ENCODE results near the gene KLHDC10.
"Not testable (repeated sequence)": the region's sequence is repeated elsewhere in the genome, so short reads cannot be mapped to it uniquely, and the experiment has no call there.

The KLHDC10 gene

DNA sequence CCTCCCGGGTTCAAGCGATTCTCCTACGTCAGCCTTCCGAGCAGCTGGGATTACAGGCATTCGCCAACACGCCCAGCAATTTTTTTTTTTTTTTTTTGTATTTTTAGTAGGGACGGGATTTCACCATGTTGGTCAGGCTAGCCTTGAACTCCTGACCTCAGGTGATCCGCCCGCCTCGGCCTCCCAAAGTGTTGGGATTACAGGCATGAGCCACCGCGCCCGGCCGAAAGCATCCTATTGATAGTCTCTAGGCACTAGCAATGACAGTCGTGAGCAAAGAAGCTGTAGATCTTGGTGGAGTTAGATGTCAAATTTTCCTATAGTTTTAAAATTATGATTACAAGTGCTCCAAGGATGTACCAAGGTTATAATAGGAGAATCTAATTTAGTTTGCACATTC is 18.1 kb upstream of the KLHDC10 start:
- H3K4me3 ChIP-seq (ENCODE audit: low read depth in 1 of 2, low read length in 2 of 2); H3K9me3 ChIP-seq (ENCODE audit: control insufficient read depth in 1 of 2, low read length in 2 of 2): not testable (repeated sequence)

DNA sequence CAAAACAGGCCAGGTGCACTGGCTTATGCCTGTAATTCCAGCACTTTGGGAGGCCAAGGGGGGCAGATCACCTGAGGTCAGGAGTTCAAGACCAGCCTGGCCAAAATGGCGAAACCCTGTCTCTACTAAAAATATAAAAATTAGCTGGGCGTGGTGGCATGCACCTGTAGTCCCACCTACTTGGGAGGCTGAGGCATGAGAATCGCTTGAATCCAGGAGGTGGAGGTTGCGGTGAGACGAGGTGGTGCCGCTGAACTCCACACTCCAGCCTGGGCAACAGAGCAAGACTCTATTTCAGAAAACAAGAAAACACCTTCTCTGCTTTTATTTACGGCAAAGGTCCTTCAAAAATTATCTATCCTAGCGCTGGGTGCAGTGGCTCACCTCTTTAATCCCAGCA is 15.1 kb upstream of the KLHDC10 start:
- not testable (repeated sequence) for H3K36me3 ChIP-seq (ENCODE audit: control insufficient read depth in 1 of 2, insufficient read depth in 2 of 2, low read length in 2 of 2); H3K9me3 ChIP-seq (ENCODE audit: control insufficient read depth in 1 of 2, low read length in 2 of 2); H3K27me3 ChIP-seq (ENCODE audit: low read depth, low read length); H3K4me1 ChIP-seq (ENCODE audit: control insufficient read depth in 1 of 2, insufficient read depth in 2 of 2, low read length in 2 of 2); H3K27ac ChIP-seq (ENCODE audit: low read length); H3K4me3 ChIP-seq (ENCODE audit: low read depth in 1 of 2, low read length in 2 of 2)

More for the DNA sequence above, 18.1 kb upstream of the KLHDC10 start:
- not testable (repeated sequence) for H3K36me3 ChIP-seq (ENCODE audit: control insufficient read depth in 1 of 2, insufficient read depth in 2 of 2, low read length in 2 of 2); H3K27me3 ChIP-seq (ENCODE audit: low read depth, low read length); H3K27ac ChIP-seq (ENCODE audit: low read length)
- peaks cover 3 to 11% of the 10 kb centered on the region in 2 donors for H3K4me1 ChIP-seq (ENCODE audit: control insufficient read depth in 1 of 2, insufficient read depth in 2 of 2, low read length in 2 of 2)

DNA sequence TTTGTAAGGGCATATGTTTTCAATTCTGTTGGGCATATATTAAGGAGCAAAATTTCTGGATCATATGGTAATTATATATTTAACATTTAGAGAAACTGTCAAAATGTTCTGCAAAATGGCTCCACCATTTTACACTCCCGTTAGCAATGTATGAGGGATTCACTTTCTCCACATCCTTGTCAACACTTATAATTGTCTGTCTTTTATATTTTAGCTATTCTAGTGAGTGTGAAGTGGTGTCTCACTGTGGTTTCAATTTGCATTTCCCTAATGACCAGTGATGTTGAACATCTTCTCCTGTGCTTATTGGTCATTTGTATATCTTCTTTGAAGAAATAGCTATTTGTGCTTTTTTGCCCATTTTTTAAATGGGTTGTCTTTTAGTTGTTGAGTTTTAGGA is 8.1 kb upstream of the KLHDC10 start:
- H3K4me3 ChIP-seq (ENCODE audit: low read depth in 1 of 2, low read length in 2 of 2): no peak overlapping the region
- no peaks in the 10 kb centered on the region for H3K4me1 ChIP-seq (ENCODE audit: control insufficient read depth in 1 of 2, insufficient read depth in 2 of 2, low read length in 2 of 2)
- H3K27me3 ChIP-seq (ENCODE audit: low read depth, low read length): no peaks in the 10 kb centered on the region
- no peaks in the 10 kb centered on the region for H3K9me3 ChIP-seq (ENCODE audit: control insufficient read depth in 1 of 2, low read length in 2 of 2)
- H3K36me3 ChIP-seq (ENCODE audit: control insufficient read depth in 1 of 2, insufficient read depth in 2 of 2, low read length in 2 of 2): no peaks in the 10 kb centered on the region
- no peak overlapping the region for H3K27ac ChIP-seq (ENCODE audit: low read length)

DNA sequence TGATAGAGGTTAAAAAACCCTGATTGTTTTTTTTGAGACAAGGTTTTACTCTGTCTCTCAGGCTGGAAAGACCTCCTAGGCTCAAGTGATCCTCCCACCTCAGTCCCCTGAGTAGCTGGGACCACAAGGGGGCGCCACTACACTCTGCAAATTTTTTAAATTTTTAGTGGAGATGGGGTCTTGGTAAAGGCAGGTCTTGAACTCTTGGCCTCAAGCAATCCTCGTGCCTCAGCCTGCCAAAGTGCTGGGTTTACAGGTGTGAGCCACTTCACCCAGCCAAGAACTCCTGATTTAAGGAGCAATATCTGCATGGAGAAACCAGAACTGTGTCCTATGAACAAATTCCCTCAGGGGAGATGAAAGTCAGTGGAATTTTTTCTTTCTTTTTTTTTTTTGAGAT is 7.3 kb upstream of the KLHDC10 start:
- no peaks in the 10 kb centered on the region for H3K27me3 ChIP-seq (ENCODE audit: low read depth, low read length)
- H3K4me1 ChIP-seq (ENCODE audit: control insufficient read depth in 1 of 2, insufficient read depth in 2 of 2, low read length in 2 of 2): no peaks in the 10 kb centered on the region
- no peaks in the 10 kb centered on the region for H3K9me3 ChIP-seq (ENCODE audit: control insufficient read depth in 1 of 2, low read length in 2 of 2)
- H3K4me3 ChIP-seq (ENCODE audit: low read depth in 1 of 2, low read length in 2 of 2): no peak overlapping the region
- H3K27ac ChIP-seq (ENCODE audit: low read length): no peak overlapping the region
- no peaks in the 10 kb centered on the region for H3K36me3 ChIP-seq (ENCODE audit: control insufficient read depth in 1 of 2, insufficient read depth in 2 of 2, low read length in 2 of 2)

DNA sequence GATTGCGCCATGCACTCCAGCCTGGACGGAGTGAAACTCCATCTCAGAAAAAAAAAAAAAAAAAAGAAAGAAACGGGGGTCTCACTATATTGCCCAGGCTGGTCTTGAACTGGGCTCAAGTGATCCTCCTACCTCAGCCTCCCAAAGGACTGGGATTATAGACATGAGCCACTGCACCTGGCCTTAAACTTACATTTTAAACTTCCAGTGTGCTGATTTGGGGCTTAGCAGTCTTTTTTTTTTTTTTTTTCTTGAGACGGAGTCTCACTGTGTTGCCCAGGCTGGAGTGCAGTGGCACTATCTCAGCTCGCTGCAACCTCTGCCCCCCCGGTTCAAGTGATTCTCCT is 5.8 kb upstream of the KLHDC10 start:
- not testable (repeated sequence) for H3K4me1 ChIP-seq (ENCODE audit: control insufficient read depth in 1 of 2, insufficient read depth in 2 of 2, low read length in 2 of 2); H3K4me3 ChIP-seq (ENCODE audit: low read depth in 1 of 2, low read length in 2 of 2); H3K27me3 ChIP-seq (ENCODE audit: low read depth, low read length); H3K36me3 ChIP-seq (ENCODE audit: control insufficient read depth in 1 of 2, insufficient read depth in 2 of 2, low read length in 2 of 2); H3K9me3 ChIP-seq (ENCODE audit: control insufficient read depth in 1 of 2, low read length in 2 of 2); H3K27ac ChIP-seq (ENCODE audit: low read length)

DNA sequence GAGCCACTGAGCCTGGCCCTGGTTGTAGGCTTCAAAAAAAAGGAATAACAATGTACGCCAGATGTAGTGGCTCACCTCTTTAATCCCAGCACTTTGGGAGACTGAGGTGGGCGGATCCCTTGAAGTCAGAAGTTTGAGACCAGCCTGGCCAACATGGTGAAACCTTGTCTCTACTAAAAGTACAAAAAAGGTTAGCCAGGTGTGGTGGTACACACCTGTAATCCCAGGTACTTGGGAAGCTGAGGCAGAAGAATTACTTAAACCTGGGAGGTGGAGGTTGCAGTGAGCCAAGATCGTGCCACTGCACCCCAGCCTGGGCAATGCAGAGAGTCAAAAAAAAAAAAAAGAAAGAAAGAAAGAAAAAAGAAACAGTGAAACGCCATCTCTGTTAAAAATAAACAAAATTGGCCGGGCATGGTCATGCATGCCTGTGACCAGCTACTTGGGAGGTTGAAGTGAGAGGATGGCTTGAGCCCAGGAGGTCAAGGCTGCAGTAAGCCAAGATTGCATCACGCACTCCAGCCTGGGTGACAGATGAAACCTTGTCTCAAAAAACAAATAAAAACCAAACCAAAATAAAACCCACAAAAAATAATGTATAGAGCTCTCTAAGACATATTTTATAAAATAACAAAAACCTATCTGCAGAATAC is 4.7 kb upstream of the KLHDC10 start:
- no peaks in the 10 kb centered on the region for H3K27me3 ChIP-seq (ENCODE audit: low read depth, low read length)
- H3K36me3 ChIP-seq (ENCODE audit: control insufficient read depth in 1 of 2, insufficient read depth in 2 of 2, low read length in 2 of 2): no peaks in the 10 kb centered on the region
- no peaks in the 10 kb centered on the region for H3K4me1 ChIP-seq (ENCODE audit: control insufficient read depth in 1 of 2, insufficient read depth in 2 of 2, low read length in 2 of 2)
- H3K27ac ChIP-seq (ENCODE audit: low read length): no peak overlapping the region
- no peak overlapping the region for H3K4me3 ChIP-seq (ENCODE audit: low read depth in 1 of 2, low read length in 2 of 2)
- no peaks in the 10 kb centered on the region for H3K9me3 ChIP-seq (ENCODE audit: control insufficient read depth in 1 of 2, low read length in 2 of 2)

DNA sequence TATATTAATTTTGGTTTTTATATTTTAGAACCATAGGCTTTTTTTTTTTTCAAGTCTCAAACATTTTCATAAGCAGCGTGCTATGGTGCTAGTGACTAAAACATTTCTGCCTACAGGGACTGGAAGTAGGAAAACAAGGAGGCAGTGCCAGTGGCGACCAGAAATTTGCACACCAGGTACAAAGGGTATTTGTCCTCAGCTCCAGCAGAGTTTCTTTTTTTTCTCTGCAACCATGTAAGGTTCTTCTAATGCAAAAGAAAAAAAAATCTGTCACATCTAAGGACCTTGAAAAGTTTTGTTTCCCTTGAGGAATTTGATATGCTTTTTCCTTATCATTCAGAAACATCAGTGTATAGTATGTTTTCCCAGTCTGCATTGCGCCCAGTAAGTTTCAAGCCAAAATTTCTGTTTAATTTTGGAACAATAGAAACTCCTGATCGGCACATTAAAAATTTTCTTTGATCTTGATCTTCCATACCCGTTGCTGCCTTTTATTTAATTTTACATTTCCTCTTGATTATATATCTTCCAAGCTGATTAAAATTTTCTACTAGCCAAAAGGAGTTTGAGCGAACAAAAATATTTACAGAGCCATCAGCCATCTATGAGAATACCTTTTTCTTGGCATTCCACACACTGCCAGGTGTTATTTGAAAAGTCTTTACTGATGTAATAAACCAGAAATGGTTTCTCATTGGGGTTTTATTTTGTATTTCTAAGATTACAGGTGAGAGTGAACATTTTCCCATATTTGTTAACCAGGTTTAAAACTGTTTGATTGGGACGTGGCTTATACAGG is 956 bp upstream of the KLHDC10 start:
- H3K36me3 ChIP-seq (ENCODE audit: control insufficient read depth in 1 of 2, insufficient read depth in 2 of 2, low read length in 2 of 2): peaks cover 0 to 4% of the 10 kb centered on the region in 2 donors
- H3K4me1 ChIP-seq (ENCODE audit: control insufficient read depth in 1 of 2, insufficient read depth in 2 of 2, low read length in 2 of 2): peaks cover 5 to 19% of the 10 kb centered on the region in 2 donors
- H3K27ac ChIP-seq (ENCODE audit: low read length): peak overlapping the region; percentile 87
- peak overlapping the region; percentile 91 to 93 for H3K4me3 ChIP-seq (ENCODE audit: low read depth in 1 of 2, low read length in 2 of 2)
- no peaks in the 10 kb centered on the region for H3K9me3 ChIP-seq (ENCODE audit: control insufficient read depth in 1 of 2, low read length in 2 of 2)
- no peaks in the 10 kb centered on the region for H3K27me3 ChIP-seq (ENCODE audit: low read depth, low read length)

DNA sequence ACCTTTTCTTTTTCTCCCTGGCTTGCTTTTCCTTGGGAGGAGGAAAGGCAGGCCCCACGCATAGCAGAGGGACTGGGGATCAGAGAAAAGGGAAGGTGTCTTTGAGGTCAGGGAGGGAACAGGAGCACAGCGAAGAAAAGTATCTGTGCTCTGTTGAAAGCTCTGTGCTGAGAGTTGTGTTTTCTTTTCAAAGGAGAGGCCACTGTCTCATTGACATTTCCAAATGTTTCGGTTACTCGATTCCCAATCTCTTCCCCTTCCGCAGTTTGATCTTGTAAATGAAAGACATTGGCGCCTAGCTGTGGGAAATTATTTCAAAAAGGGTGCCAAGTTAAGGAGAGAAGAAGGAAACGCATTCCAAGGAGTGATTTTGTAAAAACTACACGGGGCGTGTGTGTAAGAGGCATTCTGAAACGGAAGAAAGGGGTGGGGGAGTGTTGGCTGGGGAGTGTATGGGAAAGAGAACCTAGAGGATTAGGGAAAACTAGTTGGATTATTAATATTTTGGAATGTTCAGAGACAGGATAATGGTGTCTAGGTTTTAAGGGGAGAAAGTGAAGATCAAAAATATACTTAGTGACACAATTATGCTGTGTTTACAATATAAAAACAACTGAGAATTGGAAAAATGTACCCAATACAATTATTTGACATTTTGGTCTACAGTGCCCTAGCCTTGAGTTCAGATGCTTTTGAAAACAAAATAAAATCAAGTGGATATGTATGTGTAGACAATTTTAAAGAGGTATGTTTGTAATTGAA is 708 bp downstream of the KLHDC10 start:
- Histone ChIP-seq H3K27ac (ENCODE audit: low read length) (peak overlapping the region; percentile 81), H3K27me3 (ENCODE audit: low read depth, low read length) (no peaks in the 10 kb centered on the region), H3K4me1 (ENCODE audit: control insufficient read depth in 1 of 2, insufficient read depth in 2 of 2, low read length in 2 of 2) (peaks cover 5 to 19% of the 10 kb centered on the region in 2 donors), H3K9me3 (ENCODE audit: control insufficient read depth in 1 of 2, low read length in 2 of 2) (no peaks in the 10 kb centered on the region), H3K36me3 (ENCODE audit: control insufficient read depth in 1 of 2, insufficient read depth in 2 of 2, low read length in 2 of 2) (peaks cover 0 to 4% of the 10 kb centered on the region in 2 donors), H3K4me3 (ENCODE audit: low read depth in 1 of 2, low read length in 2 of 2) (peak overlapping the region; percentile 91 to 93)

DNA sequence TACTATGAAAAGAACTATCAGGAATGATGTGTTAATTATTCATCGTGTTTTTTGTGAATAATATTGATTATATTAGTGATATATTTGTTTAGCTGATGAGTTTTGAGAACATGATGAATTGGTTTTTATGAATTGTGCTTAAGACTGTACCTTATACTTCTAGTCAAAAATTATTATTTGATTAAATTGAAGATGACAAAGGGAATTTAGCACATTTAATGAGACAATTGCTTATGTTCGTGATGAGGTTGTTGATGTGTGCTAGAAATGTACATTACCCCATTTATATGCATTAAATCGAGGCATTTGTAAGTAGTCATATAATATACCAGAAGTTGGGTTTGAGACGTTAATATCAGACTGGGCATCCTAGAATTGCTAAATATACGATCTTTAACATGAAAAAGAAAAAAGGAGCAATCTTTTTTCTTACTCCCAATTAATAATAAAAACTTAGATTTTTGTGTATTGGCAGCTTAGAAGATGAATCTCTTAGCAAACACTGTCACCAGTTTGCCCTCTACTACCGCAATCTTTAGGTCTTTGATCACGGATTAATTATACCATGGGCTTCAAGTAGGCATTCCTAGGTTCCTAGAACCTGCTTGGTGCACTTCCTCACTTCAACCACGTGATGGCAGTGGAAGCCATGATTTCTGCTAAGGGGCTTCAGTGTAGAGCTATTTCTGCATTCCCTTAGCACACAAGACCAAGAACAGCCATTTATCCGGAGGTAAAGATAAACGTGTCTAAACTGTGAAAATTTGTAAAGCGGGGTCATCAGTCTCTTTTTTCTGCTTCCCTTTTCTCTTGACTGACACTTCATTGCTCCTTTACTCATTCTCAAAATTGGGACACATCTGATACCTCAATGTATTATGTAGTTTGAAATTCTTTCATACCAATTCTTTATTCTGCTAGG is 1.6 kb downstream of the KLHDC10 start:
- H3K27ac ChIP-seq (ENCODE audit: low read length): no peak overlapping the region
- H3K9me3 ChIP-seq (ENCODE audit: control insufficient read depth in 1 of 2, low read length in 2 of 2): no peaks in the 10 kb centered on the region
- no peaks in the 10 kb centered on the region for H3K27me3 ChIP-seq (ENCODE audit: low read depth, low read length)
- peaks cover 0 to 4% of the 10 kb centered on the region in 2 donors for H3K36me3 ChIP-seq (ENCODE audit: control insufficient read depth in 1 of 2, insufficient read depth in 2 of 2, low read length in 2 of 2)
- peaks cover 5 to 19% of the 10 kb centered on the region in 2 donors for H3K4me1 ChIP-seq (ENCODE audit: control insufficient read depth in 1 of 2, insufficient read depth in 2 of 2, low read length in 2 of 2)
- peak overlapping the region; percentile 91 to 93 for H3K4me3 ChIP-seq (ENCODE audit: low read depth in 1 of 2, low read length in 2 of 2)

DNA sequence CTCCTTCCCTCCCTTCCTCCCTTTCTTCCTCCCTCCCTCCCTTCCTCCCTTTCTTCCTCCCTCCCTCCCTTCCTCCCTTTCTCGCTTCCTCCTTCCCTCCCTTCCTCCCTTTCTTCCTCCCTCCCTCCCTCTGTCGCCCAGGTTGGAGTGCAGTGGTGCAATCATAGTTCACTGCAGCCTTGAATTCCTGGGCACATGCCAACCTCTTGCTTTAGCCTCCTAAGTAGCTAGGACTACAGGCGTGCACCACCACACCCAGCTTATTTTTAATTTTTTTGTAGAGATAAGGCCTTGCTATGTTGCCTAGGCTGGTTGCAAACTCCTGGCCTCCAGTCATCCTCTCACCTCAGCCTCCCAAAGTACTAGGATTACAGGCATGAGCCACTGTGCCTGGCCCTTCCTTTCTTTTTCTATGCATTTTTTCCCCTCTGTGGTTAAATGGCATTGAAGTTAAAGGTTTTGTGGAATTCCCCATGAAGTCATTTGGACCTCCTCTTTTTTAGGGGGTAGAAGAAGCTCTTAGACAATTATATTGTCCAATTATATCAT is 9.6 kb downstream of the KLHDC10 start:
- Histone ChIP-seq H3K4me3 (ENCODE audit: low read depth in 1 of 2, low read length in 2 of 2) (no peak overlapping the region), H3K4me1 (ENCODE audit: control insufficient read depth in 1 of 2, insufficient read depth in 2 of 2, low read length in 2 of 2) (no peaks in the 10 kb centered on the region), H3K9me3 (ENCODE audit: control insufficient read depth in 1 of 2, low read length in 2 of 2) (no peaks in the 10 kb centered on the region), H3K27me3 (ENCODE audit: low read depth, low read length) (no peaks in the 10 kb centered on the region), H3K27ac (ENCODE audit: low read length) (no peak overlapping the region), H3K36me3 (ENCODE audit: control insufficient read depth in 1 of 2, insufficient read depth in 2 of 2, low read length in 2 of 2) (peaks cover 0 to 4% of the 10 kb centered on the region in 2 donors)

Data from muscle layer of duodenum (tissue), 2 donors.